Mesodermal cell (in vitro differentiated cells): ENCODE measurements around the gene CIBAR2.

Experiments used
- H3K27ac ChIP-seq: 2 replicates; pipeline ENCODE4 v1.7.0; 2013; ENCODE audit warnings: mild to moderate bottlenecking, low read depth, low read length, moderate library complexity; ENCODE audit not compliant: severe bottlenecking
- H3K36me3 ChIP-seq: 2 replicates; pipeline ENCODE4 v1.7.1; 2013; ENCODE audit warnings: mild to moderate bottlenecking, low read length, moderate library complexity; ENCODE audit not compliant: control insufficient read depth, insufficient read depth
- H3K4me1 ChIP-seq: one replicate; pipeline ENCODE4 v1.7.1; 2013; ENCODE audit warnings: mild to moderate bottlenecking, low read length; ENCODE audit not compliant: insufficient read depth, control insufficient read depth, poor library complexity, severe bottlenecking
- H3K4me3 ChIP-seq: 2 replicates; pipeline ENCODE4 v1.7.0; 2013; ENCODE audit warnings: low read length, control low read depth, mild to moderate bottlenecking; ENCODE audit not compliant: insufficient read depth, poor library complexity, severe bottlenecking; ENCODE audit errors: extremely low read depth
- H3K9me3 ChIP-seq: 2 replicates; pipeline ENCODE4 v1.7.1; 2013; ENCODE audit warnings: mild to moderate bottlenecking, low read length, moderate library complexity; ENCODE audit not compliant: control insufficient read depth
- WGBS, 2 experiments: methylation state at CpG; one replicate each; pipeline ENCODE4 v1.1.5; 2013; ENCODE audit warnings: missing lambda C conversion rate in 2 of 2; ENCODE audit not compliant: insufficient coverage in 2 of 2; 5-methylcytosine and 5-hydroxymethylcytosine counted together

CIBAR2 gene

DNA sequence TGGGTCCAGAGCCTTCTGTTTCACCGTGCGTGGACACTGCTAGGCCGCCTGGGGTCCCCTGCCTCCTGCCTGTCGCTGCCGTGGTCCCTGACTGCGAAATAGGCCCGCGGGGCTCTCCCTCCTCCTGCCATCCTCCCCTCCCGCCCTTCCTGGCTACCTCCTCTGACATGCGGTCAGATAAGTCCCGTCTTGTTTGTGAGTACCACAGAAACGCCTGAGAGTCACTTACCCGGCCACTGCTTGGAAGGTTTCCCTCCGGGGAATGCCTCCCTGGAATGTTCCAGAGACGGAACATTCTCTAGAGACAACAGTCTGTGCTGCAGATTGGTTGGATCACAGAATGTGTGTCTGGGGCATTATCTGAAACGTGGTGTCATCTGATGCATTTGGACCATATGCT, 22.7 kb downstream of the CIBAR2 start:
- Histone ChIP-seq H3K36me3 (no peaks in the 10 kb centered on the region), H3K9me3 (no peaks in the 10 kb centered on the region), H3K4me3 (no peak overlapping the region), H3K4me1 (peaks cover 11% of the 10 kb centered on the region), H3K27ac (no peak overlapping the region)
- WGBS, 2 experiments, result 89 to 95% methylated on average over 16 of the region's 16 CpGs

DNA sequence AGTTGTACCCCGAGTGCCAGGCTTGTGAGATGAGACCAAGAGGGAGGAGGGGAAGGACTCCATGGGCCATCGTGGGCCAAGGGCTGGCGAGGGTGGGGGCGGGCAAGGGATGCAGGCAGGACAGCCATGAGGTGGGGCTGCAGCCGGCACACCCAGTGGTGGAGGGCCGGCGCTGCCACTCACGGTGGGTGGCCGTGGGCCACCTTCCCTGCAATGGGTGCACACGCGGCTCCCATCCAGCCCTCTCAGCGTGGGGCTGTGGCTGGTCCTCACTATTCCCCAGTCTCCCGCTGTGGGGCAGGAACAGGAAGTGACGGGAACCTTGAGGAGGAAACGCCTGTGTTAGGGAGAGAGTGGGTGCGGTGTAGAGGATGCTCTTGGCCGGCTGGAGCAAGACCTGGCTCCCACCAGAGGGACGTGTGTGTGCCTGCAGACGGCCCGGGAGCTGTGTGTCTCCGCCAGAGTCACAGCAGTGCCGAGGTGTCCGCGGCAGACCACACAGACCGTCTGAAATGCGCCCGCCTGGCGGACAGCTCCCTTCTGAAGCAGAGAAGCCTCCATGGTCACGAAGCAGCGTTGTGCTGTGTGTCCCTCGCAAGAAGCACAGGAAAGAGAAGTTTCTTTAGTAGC, 23.6 kb downstream of the CIBAR2 start:
- H3K27ac ChIP-seq, result no peak overlapping the region

DNA sequence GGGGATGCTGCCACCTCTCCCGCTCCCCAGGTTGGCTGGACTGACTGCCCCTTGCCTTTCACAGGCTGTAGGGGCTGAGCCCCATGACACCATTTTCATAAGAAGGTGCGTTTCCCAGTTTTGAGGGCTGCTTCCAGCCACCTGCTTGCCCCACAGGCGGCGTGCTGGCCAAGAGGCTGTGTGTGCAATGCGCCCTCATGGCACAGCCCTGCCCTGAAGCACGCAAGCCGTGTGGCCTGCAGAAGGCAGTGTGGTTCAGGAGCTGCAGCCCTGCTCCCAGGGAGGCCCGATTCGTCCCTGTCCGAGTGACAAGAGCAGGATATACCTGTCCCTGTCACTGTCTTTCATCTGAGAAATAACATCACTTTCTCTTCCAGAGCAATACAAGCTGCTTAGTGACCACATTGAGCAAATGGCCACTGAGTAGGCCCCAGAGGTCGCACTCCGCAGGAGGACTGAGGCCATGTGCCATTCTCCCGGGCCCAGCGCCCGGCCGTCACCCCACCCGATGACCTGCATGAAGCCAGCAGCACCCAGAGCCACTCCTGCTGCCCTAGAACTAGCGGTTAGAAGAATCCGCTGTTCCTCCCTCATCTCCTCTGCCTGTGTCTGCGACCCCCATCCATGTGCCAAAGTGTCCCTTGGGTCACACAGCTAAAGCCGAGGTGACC, 24.2 kb downstream of the CIBAR2 start:
- no peaks in the 10 kb centered on the region for H3K9me3 ChIP-seq
- H3K36me3 ChIP-seq, result no peaks in the 10 kb centered on the region
- no peak overlapping the region for H3K4me3 ChIP-seq
- no peak overlapping the region for H3K27ac ChIP-seq
- H3K4me1 ChIP-seq, result peaks cover 18% of the 10 kb centered on the region
- WGBS, 2 experiments, result 95 to 98% methylated on average over 19 to 20 of the region's 21 CpGs

More for the DNA sequence above, 23.6 kb downstream of the CIBAR2 start:
- WGBS, 2 experiments, result 93 to 96% methylated on average over 26 to 31 of the region's 31 CpGs
- Histone ChIP-seq H3K36me3 (no peaks in the 10 kb centered on the region), H3K4me1 (peaks cover 13% of the 10 kb centered on the region), H3K9me3 (no peaks in the 10 kb centered on the region), H3K4me3 (no peak overlapping the region)

DNA sequence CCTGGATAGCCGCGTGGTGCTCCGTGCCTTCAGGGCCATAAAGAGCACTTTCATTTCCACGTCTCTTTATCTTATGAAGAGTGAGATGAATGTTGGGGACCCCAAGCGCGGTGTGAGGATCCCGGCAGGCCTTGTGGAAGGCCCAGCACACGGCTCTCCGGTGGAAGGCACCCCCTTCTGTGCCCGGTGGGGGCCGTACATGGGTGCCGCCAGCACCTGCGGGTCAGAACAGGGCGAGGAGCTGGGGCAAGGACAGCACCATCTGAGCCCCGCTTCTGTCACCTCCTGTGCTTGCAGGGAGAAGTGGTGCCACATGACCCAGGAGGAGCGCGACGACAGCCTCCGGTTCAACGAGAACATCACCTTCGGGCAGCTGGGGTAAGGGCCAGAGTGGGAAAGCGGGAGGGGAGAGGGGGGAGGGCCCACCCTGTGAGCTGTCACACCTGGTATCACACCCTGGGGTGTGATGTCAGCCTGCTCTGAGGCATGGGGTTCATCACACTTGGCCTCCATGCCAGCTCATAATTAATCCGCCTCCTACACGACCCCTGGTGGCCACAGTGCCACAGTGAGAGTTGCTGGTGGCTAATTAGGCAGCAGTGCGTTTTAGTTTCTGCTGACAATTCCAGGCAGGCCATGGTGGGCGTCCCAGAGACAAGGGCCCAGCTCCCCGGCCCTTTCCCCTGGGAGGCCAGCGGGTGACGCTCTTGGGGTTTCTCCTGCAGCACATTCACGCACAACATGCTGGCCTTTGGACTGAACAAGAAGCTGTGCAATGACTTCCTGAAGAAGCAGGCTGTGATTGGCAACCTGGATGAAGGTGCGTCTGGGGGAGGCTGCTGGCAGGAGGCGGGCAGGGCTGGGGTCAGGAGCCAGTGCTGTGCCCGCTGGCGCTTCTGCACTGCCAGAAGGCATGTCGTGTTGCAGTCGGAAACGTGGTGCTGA, 25.7 kb downstream of the CIBAR2 start:
- no peak overlapping the region for H3K4me3 ChIP-seq
- no peaks in the 10 kb centered on the region for H3K9me3 ChIP-seq
- H3K27ac ChIP-seq, result no peak overlapping the region
- peaks cover 29% of the 10 kb centered on the region for H3K4me1 ChIP-seq
- H3K36me3 ChIP-seq, result no peaks in the 10 kb centered on the region
- WGBS, 2 experiments, result 74 to 75% methylated on average over 29 to 37 of the region's 37 CpGs

- 93 to 96% methylated on average over 13 to 17 of the region's 17 CpGs for WGBS, 2 experiments
- H3K36me3 ChIP-seq, result no peaks in the 10 kb centered on the region
- H3K27ac ChIP-seq, result no peak overlapping the region
- no peak overlapping the region for H3K4me3 ChIP-seq
- H3K9me3 ChIP-seq, result no peaks in the 10 kb centered on the region
- H3K4me1 ChIP-seq, result peaks cover 33% of the 10 kb centered on the region
These were observed 26.6 kb downstream of the CIBAR2 start for GRCh38 chr16:85085721-85086120.

DNA sequence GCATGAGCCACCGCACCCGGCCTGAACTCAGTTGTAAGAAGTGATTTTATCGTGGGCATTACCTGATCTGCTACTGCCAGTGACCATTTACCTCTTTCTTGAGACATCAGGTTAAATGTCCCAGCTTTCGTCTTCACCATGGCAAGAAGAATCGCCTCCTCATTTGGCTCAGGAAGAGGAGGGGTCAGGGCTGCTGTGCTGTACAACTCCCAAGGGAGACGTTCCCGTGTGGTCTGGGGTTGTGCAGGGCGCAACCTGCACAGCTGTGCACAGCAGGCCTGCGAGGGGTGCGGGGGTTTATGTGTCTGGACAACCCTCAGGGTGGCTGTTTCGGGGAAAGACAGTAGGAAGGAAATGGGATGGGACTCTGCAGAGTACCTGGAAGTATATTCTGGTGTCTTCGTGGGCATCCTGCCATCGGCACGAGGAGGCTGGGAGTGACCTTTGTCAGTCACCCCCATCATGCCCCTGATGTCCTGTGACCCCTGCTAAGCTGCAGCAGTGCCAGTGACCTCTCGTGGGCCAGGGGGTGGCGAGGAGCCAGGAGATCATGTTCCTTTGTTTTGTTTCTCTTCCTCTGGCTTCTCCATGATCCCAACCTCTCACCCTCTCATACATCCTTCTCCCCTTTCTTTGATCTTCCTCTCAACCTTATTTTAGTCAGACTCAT, 27.3 kb downstream of the CIBAR2 start:
- Histone ChIP-seq H3K36me3 (no peaks in the 10 kb centered on the region), H3K9me3 (no peaks in the 10 kb centered on the region), H3K27ac (no peak overlapping the region), H3K4me3 (no peak overlapping the region), H3K4me1 (peaks cover 29% of the 10 kb centered on the region)
- 94 to 95% methylated on average over 16 of the region's 16 CpGs for WGBS, 2 experiments

GRCh38 chr16:85083051-85083639, 29.1 kb downstream of the CIBAR2 start:
- no peaks in the 10 kb centered on the region for H3K9me3 ChIP-seq
- no peaks in the 10 kb centered on the region for H3K36me3 ChIP-seq
- H3K4me1 ChIP-seq, result peaks cover 22% of the 10 kb centered on the region
- no peak overlapping the region for H3K27ac ChIP-seq
- H3K4me3 ChIP-seq, result no peak overlapping the region
- WGBS, 2 experiments, result 14 to 19% methylated on average over 6 to 9 of the region's 13 CpGs

- no peak overlapping the region for H3K27ac ChIP-seq
- 14 to 15% methylated on average over 25 to 29 of the region's 33 CpGs for WGBS, 2 experiments
- H3K9me3 ChIP-seq, result no peaks in the 10 kb centered on the region
- no peak overlapping the region for H3K4me3 ChIP-seq
- no peaks in the 10 kb centered on the region for H3K36me3 ChIP-seq
- H3K4me1 ChIP-seq, result peaks cover 22% of the 10 kb centered on the region
These were observed 29.9 kb downstream of the CIBAR2 start for GRCh38 chr16:85082173-85083050.

DNA sequence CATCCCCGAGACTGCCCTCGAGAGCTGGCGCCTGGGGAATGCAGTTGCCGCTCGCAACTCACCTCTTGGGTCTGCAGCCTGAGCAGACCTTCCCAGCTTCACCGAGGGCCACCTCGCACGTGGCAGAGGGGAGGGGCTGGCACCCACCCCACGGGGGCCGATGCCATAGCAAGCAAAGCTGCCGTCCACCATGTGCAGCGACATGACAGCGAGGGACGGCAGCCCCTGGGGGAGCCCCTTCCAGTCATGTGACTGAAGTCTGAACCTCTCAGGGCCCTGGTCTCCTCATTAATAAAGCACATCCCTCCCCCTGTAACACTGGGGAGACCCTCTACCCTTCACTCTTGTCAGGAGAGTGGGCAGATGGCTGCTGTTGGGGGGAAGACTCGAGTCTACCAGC, 30.5 kb downstream of the CIBAR2 start:
- H3K36me3 ChIP-seq, result no peaks in the 10 kb centered on the region
- no peak overlapping the region for H3K4me3 ChIP-seq
- 64 to 76% methylated on average over 14 of the region's 15 CpGs for WGBS, 2 experiments
- no peak overlapping the region for H3K27ac ChIP-seq
- no peaks in the 10 kb centered on the region for H3K9me3 ChIP-seq
- H3K4me1 ChIP-seq, result peaks cover 22% of the 10 kb centered on the region
